ENCODE measurements around the gene NPLOC4.

The NPLOC4 gene

GRCh38 chr17:81542431-81543338 is 94.2 kb downstream of the NPLOC4 start:
- Histone ChIP-seq H3F3A (ENCODE audit: insufficient read depth) (no peaks in the 10 kb centered on the region), H3K27ac (ENCODE audit: low read depth, low read length) (no peak overlapping the region), H2AFZ (ENCODE audit: low read depth, low read length, severe bottlenecking) (no peak overlapping the region), H3K9me2 (replicated peaks; ENCODE audit: insufficient read depth, low read length) (no peaks in the 10 kb centered on the region), H3K36me3 (ENCODE audit: low read length) (no peaks in the 10 kb centered on the region), H3K27me3 (ENCODE audit: low read length) (no peaks in the 10 kb centered on the region), H3K79me2 (ENCODE audit: insufficient read depth, low read length) (no peaks in the 10 kb centered on the region), H3K4me3 (ENCODE audit: insufficient read depth, low read length, poor library complexity, severe bottlenecking) (no peak overlapping the region), H3K9me3 (ENCODE audit: insufficient read depth, low read length) (no peaks in the 10 kb centered on the region), H4K20me1 (ENCODE audit: low read depth, low read length) (no peaks in the 10 kb centered on the region), H3K9ac (ENCODE audit: low read length) (no peak overlapping the region), H3K4me2 (ENCODE audit: low read depth, low read length, poor library complexity, severe bottlenecking) (no peak overlapping the region)
- TF ChIP-seq EZH2phosphoT487 (conservative IDR thresholded peaks at IDR 0.05; ENCODE audit: low read length): no peak
- TF ChIP-seq, protein P1, sequence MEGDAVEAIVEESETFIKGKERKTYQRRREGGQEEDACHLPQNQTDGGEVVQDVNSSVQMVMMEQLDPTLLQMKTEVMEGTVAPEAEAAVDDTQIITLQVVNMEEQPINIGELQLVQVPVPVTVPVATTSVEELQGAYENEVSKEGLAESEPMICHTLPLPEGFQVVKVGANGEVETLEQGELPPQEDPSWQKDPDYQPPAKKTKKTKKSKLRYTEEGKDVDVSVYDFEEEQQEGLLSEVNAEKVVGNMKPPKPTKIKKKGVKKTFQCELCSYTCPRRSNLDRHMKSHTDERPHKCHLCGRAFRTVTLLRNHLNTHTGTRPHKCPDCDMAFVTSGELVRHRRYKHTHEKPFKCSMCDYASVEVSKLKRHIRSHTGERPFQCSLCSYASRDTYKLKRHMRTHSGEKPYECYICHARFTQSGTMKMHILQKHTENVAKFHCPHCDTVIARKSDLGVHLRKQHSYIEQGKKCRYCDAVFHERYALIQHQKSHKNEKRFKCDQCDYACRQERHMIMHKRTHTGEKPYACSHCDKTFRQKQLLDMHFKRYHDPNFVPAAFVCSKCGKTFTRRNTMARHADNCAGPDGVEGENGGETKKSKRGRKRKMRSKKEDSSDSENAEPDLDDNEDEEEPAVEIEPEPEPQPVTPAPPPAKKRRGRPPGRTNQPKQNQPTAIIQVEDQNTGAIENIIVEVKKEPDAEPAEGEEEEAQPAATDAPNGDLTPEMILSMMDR (IDR thresholded peaks at IDR 0.05; ENCODE audit: insufficient read depth, low read length, poor library complexity, severe bottlenecking): no peak

DNA sequence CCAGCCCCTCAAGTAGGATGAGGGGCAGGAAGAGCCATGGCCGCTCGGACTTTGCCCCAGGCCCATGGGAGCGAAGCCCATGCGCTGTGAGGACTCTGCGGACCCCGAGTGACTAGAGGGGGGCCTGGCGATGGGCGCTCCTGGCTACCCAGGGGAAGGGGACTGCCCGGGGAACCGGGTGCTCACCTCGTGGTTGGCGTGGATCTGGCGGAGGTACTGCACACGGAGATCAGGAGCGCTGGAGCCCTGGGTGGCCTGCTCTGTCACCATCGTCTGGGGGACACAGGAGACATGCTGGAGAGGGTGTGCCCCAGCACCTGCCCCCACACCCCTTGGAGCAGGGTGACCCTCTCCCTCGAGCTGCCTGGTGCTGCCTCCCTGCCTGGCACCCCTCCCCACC is 95.8 kb downstream of the NPLOC4 start:
- no peak overlapping the region for H3K27ac ChIP-seq (ENCODE audit: low read depth, low read length)
- H3K9ac ChIP-seq (ENCODE audit: low read length): no peak overlapping the region
- no peak overlapping the region for H2AFZ ChIP-seq (ENCODE audit: low read depth, low read length, severe bottlenecking)
- no peak overlapping the region for H3K4me2 ChIP-seq (ENCODE audit: low read depth, low read length, poor library complexity, severe bottlenecking)
- H3K36me3 ChIP-seq (ENCODE audit: low read length): no peaks in the 10 kb centered on the region
- no peaks in the 10 kb centered on the region for H3F3A ChIP-seq (ENCODE audit: insufficient read depth)
- H3K9me3 ChIP-seq (ENCODE audit: insufficient read depth, low read length): no peaks in the 10 kb centered on the region
- H3K27me3 ChIP-seq (ENCODE audit: low read length): no peaks in the 10 kb centered on the region
- H3K9me2 ChIP-seq (replicated peaks; ENCODE audit: insufficient read depth, low read length): no peaks in the 10 kb centered on the region
- no peak overlapping the region for H3K4me3 ChIP-seq (ENCODE audit: insufficient read depth, low read length, poor library complexity, severe bottlenecking)
- H4K20me1 ChIP-seq (ENCODE audit: low read depth, low read length): no peaks in the 10 kb centered on the region; the same call in 1 of the 2 replicates
- no peak for TF ChIP-seq EZH2phosphoT487 (conservative IDR thresholded peaks at IDR 0.05; ENCODE audit: low read length)
- TF ChIP-seq, protein P1 (IDR thresholded peaks at IDR 0.05; ENCODE audit: insufficient read depth, low read length, poor library complexity, severe bottlenecking): no peak
- H3K79me2 ChIP-seq (ENCODE audit: insufficient read depth, low read length): no peaks in the 10 kb centered on the region

DNA sequence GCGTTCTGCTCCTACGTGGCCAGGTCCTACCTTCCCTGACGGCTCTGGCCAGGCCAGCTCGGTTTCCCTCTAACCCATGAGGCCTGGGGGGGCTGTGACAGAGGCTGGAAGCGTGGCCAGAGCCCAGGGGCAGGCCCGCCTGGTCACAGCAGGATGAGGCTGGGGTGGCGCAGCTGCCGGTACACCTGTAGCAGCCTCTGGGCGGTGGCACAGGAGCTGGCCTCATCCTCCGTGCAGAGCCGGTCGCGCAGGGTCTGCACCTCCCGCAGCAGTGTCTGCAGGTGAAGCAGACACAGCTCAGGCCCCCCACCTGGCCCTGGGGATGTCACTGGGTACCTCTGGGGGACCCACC is 96.3 kb downstream of the NPLOC4 start:
- no peak overlapping the region for H3K4me3 ChIP-seq (ENCODE audit: insufficient read depth, low read length, poor library complexity, severe bottlenecking)
- H3F3A ChIP-seq (ENCODE audit: insufficient read depth): no peaks in the 10 kb centered on the region
- no peak overlapping the region for H2AFZ ChIP-seq (ENCODE audit: low read depth, low read length, severe bottlenecking)
- H3K27ac ChIP-seq (ENCODE audit: low read depth, low read length): no peak overlapping the region
- no peak for TF ChIP-seq EZH2phosphoT487 (conservative IDR thresholded peaks at IDR 0.05; ENCODE audit: low read length)
- TF ChIP-seq, protein P1 (IDR thresholded peaks at IDR 0.05; ENCODE audit: insufficient read depth, low read length, poor library complexity, severe bottlenecking): no peak
- no peak overlapping the region for H3K9ac ChIP-seq (ENCODE audit: low read length)
- no peaks in the 10 kb centered on the region for H3K9me2 ChIP-seq (replicated peaks; ENCODE audit: insufficient read depth, low read length)
- no peaks in the 10 kb centered on the region; the same call in 1 of the 2 replicates for H4K20me1 ChIP-seq (ENCODE audit: low read depth, low read length)
- H3K27me3 ChIP-seq (ENCODE audit: low read length): no peaks in the 10 kb centered on the region
- H3K4me2 ChIP-seq (ENCODE audit: low read depth, low read length, poor library complexity, severe bottlenecking): no peak overlapping the region
- no peaks in the 10 kb centered on the region for H3K9me3 ChIP-seq (ENCODE audit: insufficient read depth, low read length)
- H3K36me3 ChIP-seq (ENCODE audit: low read length): no peaks in the 10 kb centered on the region
- no peaks in the 10 kb centered on the region for H3K79me2 ChIP-seq (ENCODE audit: insufficient read depth, low read length)
